ACHN (cell line): Measurements from ENCODE around the gene ARHGDIA.
A peak's percentile ranks its signal among the peaks of the same experiment; 100 is the strongest.

Experiments
- DNase-seq: peaks from one replicate; pipeline ENCODE4 v3.0.0-alpha.2; 2015
- in situ Hi-C: cut with HindIII; loops from 2 replicates; pipeline ENCODE4 v1.10.0; 2017; ENCODE audit warnings: low sequenced_read_pairs, low pct_ligation_motif_present, low pct_unique_long_range_greater_than_20kb

The ARHGDIA gene

DNA sequence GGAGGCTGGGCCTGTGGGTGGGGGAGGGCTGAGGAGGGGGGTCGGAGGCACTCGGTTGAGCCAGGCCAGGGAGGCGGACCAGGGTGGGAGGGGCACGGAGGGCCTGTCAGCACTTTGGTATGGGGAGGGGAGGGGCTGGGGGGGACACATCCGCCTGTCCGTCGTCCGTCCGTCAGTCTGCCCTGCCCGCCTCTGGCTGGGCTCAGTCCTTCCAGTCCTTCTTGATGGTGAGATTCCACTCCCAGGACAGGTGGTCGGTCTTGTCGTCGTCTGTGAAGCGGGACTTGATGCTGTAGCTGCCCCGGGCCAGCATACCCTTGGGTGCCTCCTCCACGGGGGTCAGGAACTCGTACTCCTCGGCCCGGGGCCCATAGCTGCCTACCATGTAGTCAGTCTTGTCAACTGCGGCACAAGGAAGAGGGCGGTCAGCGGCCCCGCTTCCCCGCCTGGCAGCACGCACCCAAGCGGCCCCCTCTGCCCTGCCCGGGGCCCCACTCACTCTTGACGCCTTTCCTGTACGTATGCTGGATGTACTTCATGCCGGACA is 2.4 kb downstream of the ARHGDIA start:
- DNase-seq = peak; percentile 51
- in situ Hi-C loops = no loop called here

DNA sequence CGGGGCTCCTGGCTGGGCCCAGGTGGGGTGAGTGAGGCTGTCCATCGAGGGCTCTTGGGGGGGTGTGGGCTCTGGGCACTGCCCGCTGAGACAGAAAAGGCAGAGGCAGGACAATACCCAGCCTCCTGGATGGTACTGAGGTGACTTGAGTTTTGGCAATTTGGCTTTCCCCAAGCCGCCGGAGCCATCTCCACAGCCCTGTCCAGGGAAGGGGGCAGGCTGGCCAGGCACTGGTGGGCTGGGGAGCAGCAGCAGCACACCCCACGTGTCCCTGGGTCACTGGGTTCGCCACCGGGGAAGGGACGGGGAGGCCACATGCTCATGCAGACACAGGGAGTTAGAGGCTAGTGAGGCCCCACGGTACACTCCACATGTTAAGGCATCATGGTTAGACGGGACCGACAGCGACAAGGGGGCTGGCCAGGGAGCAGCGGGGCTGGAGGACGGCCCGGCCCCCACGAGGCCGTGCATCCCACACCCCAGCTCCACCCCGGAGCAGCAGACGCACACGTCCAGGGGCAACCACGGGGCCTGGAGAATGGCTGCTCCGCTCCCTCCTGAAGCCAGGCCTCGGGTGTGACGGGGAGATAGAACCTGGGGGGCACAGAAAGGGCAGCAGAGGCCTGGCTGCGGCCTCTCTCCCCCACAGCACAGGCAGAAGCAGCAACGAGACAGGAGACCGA is 3.0 kb downstream of the ARHGDIA start:
- no peak for DNase-seq
- in situ Hi-C loops = no loop called here

DNA sequence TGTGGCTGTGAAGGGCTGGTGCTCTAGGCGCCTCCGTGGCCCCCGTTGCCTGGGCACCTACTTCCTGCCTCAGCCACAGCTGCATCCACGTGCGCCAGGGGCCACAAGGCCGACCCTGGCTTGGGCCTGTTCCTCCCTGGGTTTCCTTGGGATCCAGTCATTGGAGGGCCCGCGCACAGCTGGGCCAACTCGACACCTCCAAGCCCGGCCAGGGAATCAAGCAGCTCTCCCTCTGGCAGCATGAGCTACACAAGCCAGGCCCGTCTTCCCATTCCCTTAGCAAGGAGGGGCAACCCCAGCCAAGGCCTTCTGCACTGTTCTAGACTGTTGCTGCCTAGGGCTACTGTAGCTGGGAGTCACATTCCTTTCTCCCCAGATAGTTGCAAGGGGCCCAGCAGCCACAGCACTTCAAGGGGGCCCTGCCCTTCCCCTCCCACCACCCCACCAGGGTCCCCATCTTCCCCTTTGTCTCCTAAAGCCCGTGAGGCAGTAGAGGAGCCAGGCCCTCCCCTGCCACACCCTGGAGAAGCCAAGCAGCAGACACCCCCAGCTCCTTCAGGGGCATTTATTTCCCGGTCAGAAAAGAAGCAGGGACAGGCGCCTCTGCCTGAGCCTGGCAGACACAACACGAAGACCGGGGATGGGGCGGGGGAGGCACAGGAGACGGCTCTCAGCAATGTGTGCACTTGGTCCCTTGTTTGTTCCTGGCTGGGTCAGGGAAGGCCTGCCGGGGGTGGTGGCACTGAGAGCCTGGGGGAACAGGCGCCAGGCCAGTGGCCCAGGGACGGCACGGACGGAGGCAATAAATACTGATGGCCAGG is 3.8 kb downstream of the ARHGDIA start:
- in situ Hi-C loops = no loop called here
- DNase-seq = no peak

DNA sequence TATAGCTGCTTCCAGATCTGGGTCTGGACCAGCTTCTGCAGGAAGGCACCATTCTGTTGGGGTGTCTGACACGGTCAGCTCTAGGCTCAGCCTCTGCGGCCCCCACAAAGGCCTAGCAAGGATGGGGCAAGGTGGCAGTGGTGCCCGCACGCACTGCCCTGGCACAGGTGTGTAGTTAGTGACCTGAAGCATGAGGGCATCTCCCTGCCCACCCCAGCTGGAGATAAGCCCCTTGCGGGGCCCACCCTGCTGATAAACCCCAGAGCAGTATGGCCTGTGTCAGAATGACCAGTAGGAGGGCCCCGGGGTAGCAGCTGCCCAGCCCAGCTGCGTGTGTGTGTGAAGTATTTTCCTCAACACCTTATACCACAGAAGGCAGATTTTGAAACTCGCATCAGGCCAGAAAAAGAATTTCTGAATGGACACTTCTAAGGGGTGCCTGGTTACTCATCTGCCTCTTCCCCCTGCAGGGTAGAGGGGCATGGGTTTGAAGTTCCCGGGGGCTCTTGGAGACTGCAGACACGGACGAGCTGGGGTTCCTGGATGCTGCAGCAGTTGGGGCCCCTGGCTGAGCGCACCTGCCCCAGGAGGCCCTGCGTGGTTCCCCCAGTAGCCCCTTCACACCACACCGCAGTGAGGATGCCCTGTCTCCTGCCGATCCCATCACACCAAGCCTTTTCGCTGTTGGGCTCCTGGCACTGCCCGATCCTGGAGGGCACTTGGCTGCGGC is 4.5 kb downstream of the ARHGDIA start:
- DNase-seq = no peak
- in situ Hi-C loops = no loop called here

DNA sequence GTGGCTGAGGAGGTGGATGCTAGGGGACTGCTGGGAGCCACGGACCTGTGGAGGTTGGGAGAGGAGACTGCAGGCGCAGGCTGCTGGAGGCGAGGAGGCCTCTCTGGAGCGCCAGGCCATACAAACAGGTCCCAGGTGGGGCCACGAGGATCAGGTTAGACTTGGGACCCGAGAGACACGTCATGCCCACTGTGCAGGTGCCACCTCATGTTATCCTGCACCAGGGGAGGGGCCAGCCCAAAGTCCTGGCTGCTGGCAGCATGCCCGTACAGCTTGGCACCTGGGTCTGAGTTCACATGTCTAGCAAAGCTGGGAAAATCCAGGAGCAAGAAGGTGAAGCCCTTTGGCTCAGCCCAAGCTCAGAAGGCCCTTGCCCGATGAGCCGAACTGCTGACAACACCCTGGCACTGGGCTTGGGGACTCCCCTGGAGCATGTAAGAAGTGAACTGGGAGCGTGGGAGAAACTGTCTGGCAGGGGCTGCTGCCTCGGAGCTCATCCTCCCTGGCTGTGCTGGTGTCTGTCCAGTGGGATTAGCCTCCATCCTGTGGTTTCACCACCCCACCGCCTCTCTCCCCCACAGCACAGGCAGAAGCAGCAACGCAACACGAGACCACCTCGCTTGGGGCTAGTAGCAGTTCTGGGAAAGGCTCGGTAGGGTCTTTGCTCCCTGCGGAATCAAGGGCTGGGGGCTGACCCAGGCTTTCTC is 5.3 kb downstream of the ARHGDIA start:
- DNase-seq = no peak
- in situ Hi-C loops = no loop called here

DNA sequence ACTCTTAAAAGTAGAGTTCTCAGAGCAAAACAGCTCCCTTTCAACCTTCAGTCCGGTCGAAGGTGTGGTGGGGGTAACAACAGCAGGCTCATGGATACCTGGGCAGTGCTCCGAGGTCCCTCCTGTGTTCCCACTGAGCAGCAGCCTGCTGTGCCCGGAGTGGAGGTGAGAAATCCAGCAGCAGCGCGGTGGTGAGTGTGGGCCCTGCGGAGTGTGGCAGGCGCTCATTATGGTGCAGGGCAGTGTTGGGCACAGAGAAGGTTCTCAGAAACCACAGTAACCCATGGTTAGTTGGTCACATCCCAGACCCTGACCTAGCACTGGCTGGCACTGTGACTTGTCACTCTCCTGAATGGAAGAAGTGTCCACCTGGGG is 5.8 kb downstream of the ARHGDIA start:
- no peak for DNase-seq
- in situ Hi-C loops = no loop called here

DNA sequence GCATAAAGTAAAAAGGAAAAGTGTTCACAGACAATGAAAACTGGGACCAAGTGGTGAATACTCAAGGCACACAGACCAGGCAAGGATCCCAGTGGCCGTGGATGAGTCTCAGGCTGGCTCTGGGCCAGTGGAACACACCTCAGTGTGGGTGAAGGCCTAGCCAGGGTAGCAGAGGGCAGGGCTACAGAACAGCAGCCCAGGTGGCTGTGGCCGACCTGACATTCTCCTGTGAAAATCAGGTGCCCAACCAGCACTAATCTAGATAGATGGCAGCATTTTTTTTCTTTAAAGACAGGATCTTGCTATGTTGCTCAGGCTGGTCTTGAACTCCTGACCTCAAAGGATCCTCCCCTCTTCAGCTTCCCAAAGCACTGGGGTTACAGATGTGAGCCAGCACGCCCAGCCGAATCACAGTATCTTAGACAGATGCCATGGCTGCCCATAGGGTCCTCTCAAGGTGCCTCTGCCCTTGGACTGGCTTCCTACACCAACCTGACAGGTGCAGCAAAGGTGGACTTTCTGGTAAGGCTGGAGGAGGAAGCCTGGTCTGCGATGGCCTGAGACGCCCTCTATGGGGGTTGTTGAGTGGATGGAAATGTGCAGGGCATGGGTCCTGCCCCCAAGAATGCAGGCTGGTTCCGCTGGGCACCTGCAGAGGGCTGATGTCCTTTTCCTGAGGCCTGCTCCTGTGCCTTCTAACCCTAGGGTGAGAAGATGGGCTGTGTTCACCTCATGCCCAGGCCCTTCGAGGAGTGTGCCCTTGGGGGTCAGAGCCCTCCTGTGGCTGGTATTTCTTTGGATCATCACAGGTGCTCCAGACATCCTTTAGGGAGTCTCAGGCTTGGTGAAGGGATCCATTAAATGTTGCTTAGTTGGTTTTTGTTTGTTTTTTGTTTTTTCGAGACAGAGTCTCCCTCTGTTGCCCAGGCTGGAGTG is 7.0 kb downstream of the ARHGDIA start:
- no peak for DNase-seq
- in situ Hi-C loops = no loop called here

DNA sequence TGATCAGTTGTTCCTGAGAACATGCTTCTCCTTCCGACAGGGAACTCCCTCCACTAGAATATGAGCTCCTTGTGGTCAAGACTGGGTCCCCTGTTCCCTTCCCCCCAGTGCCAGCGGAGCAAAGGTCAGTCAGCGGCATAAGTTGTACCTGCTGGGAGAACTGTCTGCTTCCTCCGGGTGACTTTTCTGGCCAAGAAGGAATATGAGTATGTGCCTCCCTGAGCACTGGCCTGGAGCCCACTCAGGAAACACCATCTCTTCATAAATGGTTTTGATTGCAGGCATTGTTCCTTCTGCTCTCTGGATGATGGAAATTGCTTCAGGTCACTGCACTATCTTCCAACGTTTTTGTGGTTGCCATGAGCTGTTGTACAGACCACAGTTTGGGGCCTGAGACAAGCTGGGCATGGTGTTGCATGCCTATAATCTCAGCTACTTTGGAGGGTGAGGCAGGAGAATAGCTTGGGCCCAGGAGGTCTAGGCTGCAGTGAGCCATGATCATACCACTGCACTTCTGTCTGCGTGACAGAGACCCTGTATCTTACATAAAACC is 7.9 kb downstream of the ARHGDIA start:
- in situ Hi-C loops = no loop called here
- no peak for DNase-seq

DNA sequence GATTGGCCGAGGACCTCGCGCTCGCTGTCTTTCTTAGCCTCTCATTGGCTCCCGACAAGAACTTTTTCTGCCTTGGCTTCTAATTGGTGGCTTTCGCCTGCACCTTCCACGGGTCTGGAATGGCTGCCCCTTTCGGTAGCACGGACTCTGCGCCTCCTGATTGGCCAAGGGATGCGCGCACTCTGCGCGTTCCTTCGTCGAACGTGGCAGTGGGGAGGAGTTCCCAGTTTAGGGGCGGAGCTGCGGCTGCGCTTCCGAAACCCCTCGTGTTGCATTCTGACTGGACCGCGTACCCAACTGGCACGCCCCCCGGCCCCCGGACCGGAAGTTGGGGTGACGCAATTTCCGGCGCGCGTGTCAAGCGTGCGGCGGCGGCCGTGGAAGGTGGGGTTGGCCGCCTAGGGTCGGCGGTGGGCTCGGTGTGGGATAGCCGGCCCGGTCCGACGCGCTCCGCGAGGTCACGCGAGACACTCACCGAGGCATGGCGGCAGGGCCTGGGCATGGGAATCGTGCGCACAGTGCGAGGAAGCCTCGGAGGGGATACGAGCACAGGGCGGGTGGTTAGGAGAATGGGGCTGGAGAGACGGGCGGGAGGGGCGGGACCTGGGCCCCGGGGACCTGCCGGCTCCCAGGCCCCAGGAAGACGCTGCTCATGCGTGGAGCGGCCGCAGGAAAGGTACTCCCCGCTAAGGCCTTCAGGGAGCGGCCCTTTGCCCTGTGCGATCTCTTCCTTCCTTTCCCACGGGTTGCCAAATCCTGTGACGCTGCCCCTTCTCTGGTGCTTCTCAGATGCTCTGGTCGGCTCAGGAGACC is 10.2 kb downstream of the ARHGDIA start:
- peak; percentile 100 for DNase-seq
- in situ Hi-C loops = no loop called here

DNA sequence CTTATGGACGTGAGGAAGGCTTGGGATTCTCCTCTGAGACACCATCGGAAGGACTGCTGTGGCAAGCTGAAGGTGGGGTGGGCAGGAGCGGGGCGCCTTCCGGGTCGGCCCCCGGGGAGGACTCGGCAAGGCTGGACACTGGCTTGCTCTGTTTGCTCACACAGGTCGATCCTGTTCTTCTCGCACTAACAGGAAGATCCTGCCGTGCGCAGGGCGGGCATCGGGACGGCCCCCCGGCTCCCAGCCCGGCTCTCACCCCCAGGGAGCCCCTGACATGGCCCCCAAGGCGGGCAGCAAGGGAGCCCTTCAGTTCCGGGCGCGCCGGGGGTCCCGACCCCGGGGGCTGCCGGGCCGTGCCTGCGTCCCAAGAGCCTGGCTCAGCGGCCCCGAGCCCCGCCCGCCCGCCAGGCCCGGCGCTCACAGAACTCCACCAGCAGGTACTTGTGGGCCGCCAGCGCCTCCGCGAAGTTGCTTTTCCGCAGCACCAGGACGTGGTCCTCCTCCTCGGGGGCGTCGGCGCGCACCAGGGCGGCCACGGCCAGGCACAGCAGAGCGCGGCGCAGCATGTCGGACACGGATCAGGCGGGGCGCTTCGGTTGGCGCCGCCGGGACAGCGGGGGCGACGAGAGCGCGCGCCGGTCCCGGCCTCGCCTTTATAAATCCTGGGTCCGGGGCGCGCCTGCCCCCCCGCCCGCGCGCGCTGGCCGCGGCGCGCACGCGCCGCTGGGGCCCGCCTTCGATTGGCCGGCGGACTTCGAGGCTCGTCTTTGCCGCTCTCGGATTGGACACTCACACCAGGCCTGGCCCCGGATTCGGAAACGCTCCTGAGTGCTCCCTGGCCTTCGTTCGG is 11.0 kb downstream of the ARHGDIA start, which contains the start of gene P4HB:
TSS of gene P4HB (minus strand) at position 630 of the 850 bp plus-strand sequence. CDS start at position 566, 64 bp downstream.
- in situ Hi-C loops = no loop called here
- peak; percentile 22 for DNase-seq

DNA sequence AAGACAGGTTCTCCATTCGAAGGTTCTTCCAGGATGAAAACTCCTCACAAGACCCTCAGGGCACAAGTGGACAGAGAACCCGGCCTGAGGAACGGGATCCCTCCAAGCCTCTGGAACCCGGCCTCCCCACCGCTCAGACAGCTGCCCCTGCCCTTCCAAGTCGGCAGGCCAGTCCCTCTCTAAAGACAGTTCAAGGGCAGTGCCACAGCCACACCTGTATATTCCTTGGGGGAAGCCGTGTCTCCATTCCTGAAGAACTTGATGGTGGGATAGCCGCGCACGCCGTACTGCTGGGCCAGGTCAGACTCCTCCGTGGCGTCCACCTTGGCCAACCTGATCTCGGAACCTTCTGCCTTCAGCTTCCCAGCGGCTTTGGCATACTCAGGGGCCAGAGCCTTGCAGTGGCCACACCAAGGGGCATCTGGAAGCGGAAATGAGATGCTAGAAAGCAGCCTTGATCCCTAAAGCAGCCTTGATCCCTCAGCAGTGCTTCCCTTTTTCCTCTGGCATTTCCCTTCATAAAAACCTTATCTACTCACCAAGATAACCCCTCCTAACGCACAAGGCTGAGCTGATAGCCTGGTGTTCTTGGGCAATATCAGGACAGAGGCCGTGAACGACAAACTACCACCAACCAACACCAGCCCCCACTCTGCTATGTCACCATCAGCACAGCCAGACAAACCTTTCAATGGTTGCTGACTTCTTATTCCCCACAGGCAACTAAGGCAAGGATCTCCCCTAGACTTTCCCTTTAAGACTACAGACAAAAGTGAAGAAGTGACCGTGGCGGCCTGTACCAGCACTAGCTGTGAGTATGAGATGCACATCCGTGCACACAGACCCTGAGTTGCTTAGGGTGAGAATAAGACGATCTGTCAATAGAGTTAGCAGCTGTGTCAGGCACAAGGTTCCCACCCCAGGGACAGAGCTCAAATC is 11.9 kb downstream of the ARHGDIA start:
- DNase-seq = peak; percentile 23
- in situ Hi-C loops = no loop called here

DNA sequence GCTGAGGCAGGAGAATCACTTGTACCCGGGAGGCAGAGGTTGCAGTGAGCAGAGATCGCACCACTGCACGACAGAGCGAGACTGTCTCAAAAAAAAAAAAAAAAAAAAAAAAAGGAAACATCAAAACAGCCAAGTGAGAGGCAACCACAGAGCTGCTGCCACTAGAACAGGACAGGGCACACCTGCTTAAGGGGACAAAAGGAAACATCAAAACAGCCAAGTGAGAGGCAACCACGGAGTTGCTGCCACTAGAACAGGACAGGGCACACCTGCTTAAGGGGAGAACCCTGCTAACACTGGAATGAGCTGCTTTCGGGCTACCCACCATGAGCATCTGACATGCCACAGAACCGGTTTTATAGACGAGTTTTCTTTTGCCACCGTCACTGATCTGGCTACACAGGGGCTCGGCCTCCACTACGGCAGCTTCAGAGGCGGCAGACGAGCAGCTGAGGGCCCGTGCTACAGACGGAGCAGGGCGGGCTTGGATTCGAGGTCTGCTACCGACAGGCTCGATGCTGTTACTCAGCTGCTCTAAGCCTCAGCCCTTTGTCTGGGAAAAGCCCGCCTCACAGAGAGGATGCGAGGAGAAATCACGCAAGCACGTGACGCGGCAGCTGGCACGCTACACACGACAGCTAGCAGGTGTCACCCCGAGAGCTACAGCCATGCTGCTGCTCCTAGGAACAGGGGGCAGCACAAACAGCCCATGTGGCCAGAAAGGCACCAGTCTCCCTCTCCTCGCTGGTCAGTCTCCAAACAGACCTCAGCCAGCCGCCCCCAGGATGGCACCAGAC is 12.8 kb downstream of the ARHGDIA start:
- in situ Hi-C loops = no loop called here
- no peak for DNase-seq

DNA sequence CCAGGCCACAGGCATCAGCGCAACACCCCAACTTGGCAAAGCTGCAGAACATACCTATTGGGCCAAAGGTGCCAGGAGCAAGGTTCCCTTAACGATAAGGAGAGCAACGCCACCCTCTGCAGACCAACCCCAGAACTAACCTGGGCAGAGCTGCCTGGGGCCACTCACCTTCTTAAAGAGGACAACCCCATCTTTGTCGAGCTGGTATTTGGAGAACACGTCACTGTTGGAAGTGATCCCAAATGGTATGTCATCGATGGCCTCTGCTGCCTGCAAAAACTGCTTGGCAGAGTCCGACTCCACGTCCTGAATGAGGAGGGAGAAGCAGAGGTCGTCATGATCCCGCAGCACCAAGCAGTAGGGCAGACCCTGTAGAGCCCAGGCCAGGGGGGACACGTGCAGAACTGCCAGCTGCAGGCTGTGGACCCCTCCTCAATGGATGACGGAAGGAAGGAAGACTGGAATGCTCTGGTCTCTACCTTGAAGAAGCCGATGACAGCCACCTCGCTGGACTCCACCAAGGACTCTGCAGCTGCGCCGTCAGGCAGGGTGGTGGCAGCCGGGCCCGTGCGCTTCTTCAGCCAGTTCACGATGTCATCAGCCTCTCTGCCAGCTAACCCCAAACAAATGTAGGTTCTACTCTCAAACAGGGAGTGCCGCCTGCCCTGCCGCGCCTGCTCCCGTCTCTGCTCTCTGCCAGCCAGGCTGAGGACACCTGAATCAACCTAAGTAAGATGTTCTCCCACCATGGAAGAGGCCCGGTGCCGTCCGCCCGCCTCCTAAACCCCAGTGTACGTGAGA is 16.0 kb downstream of the ARHGDIA start:
- in situ Hi-C loops = no loop called here
- peak; percentile 21 for DNase-seq
